Measurements from ENCODE around the gene GORASP2.

DNA sequence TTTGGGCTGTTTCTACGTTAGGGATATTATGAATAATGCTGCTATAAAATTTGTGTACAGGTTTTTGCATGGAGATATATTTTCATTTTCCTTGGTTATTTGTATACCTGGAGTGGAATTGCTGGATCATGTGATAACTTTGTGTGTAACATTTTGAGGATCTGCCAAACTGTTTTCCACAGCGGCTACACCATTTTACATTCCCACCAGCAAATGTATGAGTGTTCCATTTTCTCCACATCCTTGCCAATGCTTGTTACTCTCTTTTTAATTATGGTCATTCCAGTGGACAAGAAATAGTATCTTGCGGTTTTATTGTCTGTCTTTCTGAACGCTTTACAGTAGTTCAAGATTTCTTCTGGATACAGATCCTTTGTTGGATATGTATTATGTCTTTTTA, 13.6 kb downstream of the GORASP2 start:
- TF ChIP-seq, protein P1, sequence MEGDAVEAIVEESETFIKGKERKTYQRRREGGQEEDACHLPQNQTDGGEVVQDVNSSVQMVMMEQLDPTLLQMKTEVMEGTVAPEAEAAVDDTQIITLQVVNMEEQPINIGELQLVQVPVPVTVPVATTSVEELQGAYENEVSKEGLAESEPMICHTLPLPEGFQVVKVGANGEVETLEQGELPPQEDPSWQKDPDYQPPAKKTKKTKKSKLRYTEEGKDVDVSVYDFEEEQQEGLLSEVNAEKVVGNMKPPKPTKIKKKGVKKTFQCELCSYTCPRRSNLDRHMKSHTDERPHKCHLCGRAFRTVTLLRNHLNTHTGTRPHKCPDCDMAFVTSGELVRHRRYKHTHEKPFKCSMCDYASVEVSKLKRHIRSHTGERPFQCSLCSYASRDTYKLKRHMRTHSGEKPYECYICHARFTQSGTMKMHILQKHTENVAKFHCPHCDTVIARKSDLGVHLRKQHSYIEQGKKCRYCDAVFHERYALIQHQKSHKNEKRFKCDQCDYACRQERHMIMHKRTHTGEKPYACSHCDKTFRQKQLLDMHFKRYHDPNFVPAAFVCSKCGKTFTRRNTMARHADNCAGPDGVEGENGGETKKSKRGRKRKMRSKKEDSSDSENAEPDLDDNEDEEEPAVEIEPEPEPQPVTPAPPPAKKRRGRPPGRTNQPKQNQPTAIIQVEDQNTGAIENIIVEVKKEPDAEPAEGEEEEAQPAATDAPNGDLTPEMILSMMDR (IDR thresholded peaks at IDR 0.05; ENCODE audit: low read depth, low read length) = no peak
- TF ChIP-seq POLR2A (IDR thresholded peaks at IDR 0.05; ENCODE audit: extremely low read depth, insufficient read length) = no peak
- TF ChIP-seq, protein P2, sequence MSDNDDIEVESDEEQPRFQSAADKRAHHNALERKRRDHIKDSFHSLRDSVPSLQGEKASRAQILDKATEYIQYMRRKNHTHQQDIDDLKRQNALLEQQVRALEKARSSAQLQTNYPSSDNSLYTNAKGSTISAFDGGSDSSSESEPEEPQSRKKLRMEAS (IDR thresholded peaks at IDR 0.05; ENCODE audit: low read depth, low read length) = no peak
- no peak for TF ChIP-seq MYC (IDR thresholded peaks at IDR 0.05; ENCODE audit: low read depth, low read length)
